IMR-90 (cell line): ENCODE data around the gene CPED1. TPM values are rescaled to one million over a fixed set of nuclear protein-coding genes. Genes with fewer than 3 reads are reported as not detected.
A peak's percentile ranks its signal among the peaks of the same experiment; 100 is the strongest.

Experiments used
- ATAC-seq: fragments of 200-7000 bp; cut with Tn5 transposase; 2 replicates; pipeline ENCODE4 v1.9.1; 2020; ENCODE audit warnings: low read depth, mild to moderate bottlenecking, moderate library complexity
- BruUV-seq: library from RNA; stranded (reverse); fragments of 400-500 nt; replicated peaks from 2 replicates; lab custom pipeline; 2021; lab: Mats Ljungman, UMichigan
- CTCF ChIA-PET: fragments of 300-600 bp; formaldehyde crosslinking; extraction: SDS; loops from one replicate; lab custom pipeline; 2021; ENCODE audit warnings: antibody characterized with exemption; lab: Yijun Ruan, JAX
- POLR2A ChIA-PET: fragments of 300-600 bp; sonication (Branson Sonifier 250); formaldehyde crosslinking; loops from one replicate; lab custom pipeline; 2022; ENCODE audit warnings: antibody characterized with exemption; ENCODE audit not compliant: unreplicated experiment; lab: Charles Lee
- DNase-seq: peaks from one replicate; pipeline ENCODE4 v3.0.0; 2013
- H2AFZ ChIP-seq: replicated peaks from 2 replicates; pipeline ENCODE3; 2013; ENCODE audit warnings: low read length, mild to moderate bottlenecking; ENCODE audit not compliant: poor library complexity
- H2AK5ac ChIP-seq: 2 replicates; pipeline ENCODE4 v1.6.1; 2013; ENCODE audit warnings: low read depth, low read length, inconsistent platforms
- H2AK9ac ChIP-seq: replicated peaks from 2 replicates; pipeline ENCODE3; 2013; ENCODE audit warnings: mild to moderate bottlenecking, low read depth, low read length, moderate library complexity; ENCODE audit not compliant: poor library complexity
- H2BK120ac ChIP-seq: 2 replicates; pipeline ENCODE4 v1.6.1; 2013; ENCODE audit warnings: low read depth, low read length, inconsistent platforms
- H2BK15ac ChIP-seq: 3 replicates; pipeline ENCODE4 v1.6.1; 2013; ENCODE audit warnings: low read depth, low read length, inconsistent platforms
- H2BK20ac ChIP-seq: 2 replicates; pipeline ENCODE4 v1.6.1; 2013; ENCODE audit warnings: low read depth, mild to moderate bottlenecking, inconsistent platforms, low read length, moderate library complexity
- H2BK5ac ChIP-seq: 2 replicates; pipeline ENCODE4 v1.6.1; 2013; ENCODE audit warnings: mild to moderate bottlenecking, low read depth, low read length, inconsistent platforms; ENCODE audit not compliant: poor library complexity, severe bottlenecking
- H3K14ac ChIP-seq: replicated peaks from 2 replicates; pipeline ENCODE4 v1.6.1; 2013; ENCODE audit warnings: low read depth, low read length, inconsistent platforms
- H3K18ac ChIP-seq: 2 replicates; pipeline ENCODE4 v1.6.1; 2013; ENCODE audit warnings: low read depth, low read length, control low read depth
- H3K23ac ChIP-seq: 2 replicates; pipeline ENCODE4 v1.6.1; 2013; ENCODE audit warnings: low read depth, low read length, inconsistent platforms
- H3K27ac ChIP-seq: 2 replicates; pipeline ENCODE4 v1.5.1; 2013; ENCODE audit warnings: mild to moderate bottlenecking, control low read depth, low read length; ENCODE audit not compliant: insufficient read depth
- H3K27me3 ChIP-seq: 2 replicates; pipeline ENCODE4 v1.6.1; 2013; ENCODE audit warnings: low read length; ENCODE audit not compliant: control insufficient read depth, insufficient read depth
- H3K36me3 ChIP-seq: 2 replicates; pipeline ENCODE4 v1.6.1; 2013; ENCODE audit warnings: low read length, mixed read lengths; ENCODE audit not compliant: control insufficient read depth, insufficient read depth
- H3K4ac ChIP-seq: 2 replicates; pipeline ENCODE4 v1.6.1; 2013; ENCODE audit warnings: low read depth, low read length, inconsistent platforms
- H3K4me1 ChIP-seq: 2 replicates; pipeline ENCODE4 v1.6.1; 2013; ENCODE audit warnings: low read length, mixed read lengths; ENCODE audit not compliant: control insufficient read depth, insufficient read depth
- H3K4me2 ChIP-seq: 2 replicates; pipeline ENCODE4 v1.6.1; 2013; ENCODE audit warnings: low read depth, mild to moderate bottlenecking, control low read depth, low read length, moderate library complexity
- H3K4me3 ChIP-seq: 2 replicates; pipeline ENCODE4 v1.5.1; 2013; ENCODE audit warnings: low read depth, mild to moderate bottlenecking, control low read depth, low read length, moderate library complexity; ENCODE audit not compliant: insufficient read depth
- H3K56ac ChIP-seq: 2 replicates; pipeline ENCODE4 v1.6.1; 2013; ENCODE audit warnings: low read length, inconsistent platforms; ENCODE audit not compliant: insufficient read depth; ENCODE audit errors: extremely low read depth
- H3K79me1 ChIP-seq, 2 experiments: 2 replicates each; pipeline ENCODE4 v1.6.1; 2013; ENCODE audit warnings: low read length in 2 of 2, inconsistent platforms in 1 of 2, low read depth in 1 of 2
- H3K9ac ChIP-seq: 2 replicates; pipeline ENCODE4 v1.6.1; 2013; ENCODE audit warnings: low read depth, low read length, control low read depth
- H3K9me1 ChIP-seq: 2 replicates; pipeline ENCODE4 v1.6.1; 2013; ENCODE audit warnings: low read length, inconsistent platforms; ENCODE audit not compliant: insufficient read depth
- H3K9me3 ChIP-seq: 2 replicates; pipeline ENCODE4 v1.6.1; 2013; ENCODE audit warnings: low read length; ENCODE audit not compliant: control insufficient read depth, insufficient read depth
- H4K20me1 ChIP-seq: 2 replicates; pipeline ENCODE4 v1.6.1; 2013; ENCODE audit warnings: low read length, inconsistent platforms; ENCODE audit not compliant: insufficient read depth
- H4K5ac ChIP-seq: 2 replicates; pipeline ENCODE4 v1.6.1; 2013; ENCODE audit warnings: mild to moderate bottlenecking, low read depth, low read length, control low read depth
- H4K8ac ChIP-seq, 2 experiments: 2 replicates each; pipeline ENCODE4 v1.6.1; 2013; ENCODE audit warnings: low read depth in 2 of 2, low read length in 2 of 2, control low read depth in 1 of 2, inconsistent platforms in 1 of 2
- H4K91ac ChIP-seq: 2 replicates; pipeline ENCODE4 v1.6.1; 2013; ENCODE audit warnings: low read depth, low read length, inconsistent platforms; ENCODE audit not compliant: insufficient read depth
- CTCF ChIP-seq: conservative IDR thresholded peaks from 2 replicates; pipeline ENCODE4 v1.5.1; 2012; ENCODE audit warnings: mild to moderate bottlenecking, low read depth, low read length, improper control_type of control experiment
- RAD21 ChIP-seq: IDR thresholded peaks from 2 replicates; pipeline ENCODE4 v1.6.1; 2012; ENCODE audit warnings: low read length, improper control_type of control experiment
- SMC3 ChIP-seq: fragments of 150-350 bp; IDR thresholded peaks from 2 replicates; pipeline ENCODE4 v1.6.1; 2016; ENCODE audit warnings: low read depth, mild to moderate bottlenecking, antibody characterized with exemption, low read length, moderate library complexity
- USF2 ChIP-seq: fragments of 150-350 bp; IDR thresholded peaks from 2 replicates; pipeline ENCODE4 v1.6.1; 2017; ENCODE audit warnings: mild to moderate bottlenecking, antibody characterized with exemption, low read length, low read depth
- WGBS, 2 experiments: methylation state at CpG; one replicate each; pipeline versions ENCODE4 v1.1.5 to v1.1.7; 2013; ENCODE audit warnings: missing lambda C conversion rate in 2 of 2; ENCODE audit not compliant: insufficient read length in 1 of 2; ENCODE audit errors: extremely low coverage in 2 of 2; 5-methylcytosine and 5-hydroxymethylcytosine counted together
- dilution Hi-C: fragments of 300-500 bp; cut with HindIII; formaldehyde crosslinking; loops from one replicate; pipeline ENCODE4 v1.14.3; 2018; ENCODE audit warnings: low sequenced_read_pairs; ENCODE audit not compliant: unreplicated experiment
- in situ Hi-C: fragments of 300-500 bp; cut with MboI; formaldehyde crosslinking; loops from 3 replicates; pipeline ENCODE4 v1.14.3; 2019; ENCODE audit warnings: low sequenced_read_pairs, inconsistent platforms, mixed read lengths
- intact Hi-C: fragments of 100-400 bp; cut with micrococcal nuclease; formaldehyde crosslinking; loops from 2 replicates; pipeline ENCODE4 v1.10.0; 2022
- polyA plus RNA-seq, 3 experiments: library from polyadenylated mRNA; depleted of rRNA; stranded (reverse); fragments of >200 nt; gene quantifications; 2 replicates each; pipeline ENCODE4 v1.2.3, GENCODE V29; 2012; ENCODE audit warnings: low replicate concordance in 1 of 3
- total RNA-seq: library from RNA; depleted of rRNA; stranded (reverse); fragments of >200 nt; gene quantifications from 2 replicates; pipeline ENCODE4 v1.2.3, GENCODE V29; 2012

CPED1 gene
- total and polyA plus RNA-seq, 2 of the 4 experiments (the other 2 are of a cell fraction) = 31.2 to 96.8 TPM

GRCh38 chr7:121298831-121299239 is 310.3 kb downstream of the CPED1 start:
- no peaks in the 10 kb centered on the region for H3K27me3 ChIP-seq
- ChIA-PET POLR2A (no interaction called here), CTCF (interaction anchor here (0.7 kb wide), 1 partner anchor 160 kb away, joined by 5 read pairs; no protein-coding TSS in a partner anchor)
- ATAC-seq = no peak
- H4K5ac ChIP-seq = peak overlapping the region; percentile 39; the same call in 1 of the 2 replicates
- no peak overlapping the region for H2BK15ac ChIP-seq
- H3K14ac ChIP-seq = no peak overlapping the region
- peak overlapping the region in 1 of 2 experiments; percentile 60; a peak in 2 of 4 replicates for H4K8ac ChIP-seq
- H2AK9ac ChIP-seq = no peak overlapping the region
- intact Hi-C loops (no loop called here), dilution Hi-C loops (no loop called here), in situ Hi-C loops (no loop called here)
- H3K18ac ChIP-seq = no peak overlapping the region
- H2BK20ac ChIP-seq = 0 out of 2 replicates have a peak overlapping the region, but pooled peaks have one; percentile 72
- no peak for DNase-seq
- peak overlapping the region; percentile 77 for H2BK5ac ChIP-seq
- H2AFZ ChIP-seq = no peak overlapping the region
- H3K56ac ChIP-seq = no peak overlapping the region
- 0 out of 2 replicates have a peak overlapping the region, but pooled peaks have one; percentile 25 for H4K91ac ChIP-seq
- H3K4me3 ChIP-seq = no peak overlapping the region
- H3K9ac ChIP-seq = no peak overlapping the region
- peaks cover 8% of the 10 kb centered on the region for H3K4me1 ChIP-seq
- H2AK5ac ChIP-seq = no peak overlapping the region
- H3K9me1 ChIP-seq = 0 out of 2 replicates have a peak, but pooled peaks cover 3% of the 10 kb centered on the region
- no CpG with 5 or more reads among the region's 2 CpGs for WGBS, 2 experiments
- H4K20me1 ChIP-seq = no peaks in the 10 kb centered on the region
- H3K79me1 ChIP-seq = peaks cover 0 to 9% of the 10 kb centered on the region in 2 experiments; a peak in 1 of 4 replicates
- no TSS peak for BruUV-seq
- peaks cover 3% of the 10 kb centered on the region for H3K36me3 ChIP-seq
- H3K9me3 ChIP-seq = no peaks in the 10 kb centered on the region
- H2BK120ac ChIP-seq = no peak overlapping the region
- H3K23ac ChIP-seq = no peak overlapping the region
- H3K4ac ChIP-seq = no peak overlapping the region; the same call in 1 of the 2 replicates
- no peak overlapping the region for H3K27ac ChIP-seq
- H3K4me2 ChIP-seq = no peak overlapping the region
- TF ChIP-seq RAD21 (no peak), USF2 (no peak), SMC3 (no peak), CTCF (no peak)
